Vagina (tissue), 2 donors: Measurements from ENCODE around the gene FRRS1. TPM values are rescaled to one million over a fixed set of nuclear protein-coding genes. Genes with fewer than 3 reads are reported as not detected.

Experiments
- DNase-seq, 2 donors: peaks; one replicate each; pipeline ENCODE4 v3.0.0-alpha.2; 2017; ENCODE audit errors: extremely low spot score in 2 of 2
- H3K27ac ChIP-seq: fragments of 200-600 bp; sonication (generic); one replicate; pipeline ENCODE4 v1.5.1; 2019
- H3K27me3 ChIP-seq: fragments of 200-600 bp; sonication (generic); one replicate; pipeline ENCODE4 v1.5.1; 2019
- H3K36me3 ChIP-seq, 2 donors: fragments of 200-600 bp; sonication (generic); one replicate each; pipeline ENCODE4 v1.5.1; 2017 to 2019
- H3K4me1 ChIP-seq: fragments of 200-600 bp; sonication (generic); one replicate; pipeline ENCODE4 v1.5.1; 2019
- H3K4me3 ChIP-seq, 2 donors: fragments of 200-600 bp; sonication (generic); 1 replicate in 1 of 2; 2 replicates in 1 of 2; pipeline ENCODE4 v1.5.1; 2016 to 2019
- H3K9me3 ChIP-seq: fragments of 200-600 bp; sonication (generic); one replicate; pipeline ENCODE4 v1.5.1; 2019
- POLR2A ChIP-seq, 2 donors: fragments of 450-650 bp; IDR thresholded peaks; one replicate each; pipeline ENCODE4 v1.6.1; 2017; ENCODE audit warnings: antibody characterized with exemption in 2 of 2, mild to moderate bottlenecking in 2 of 2, moderate library complexity in 2 of 2
- POLR2AphosphoS5 ChIP-seq, 2 donors: sonication (generic); formaldehyde crosslinking; IDR thresholded peaks; one replicate each; pipeline ENCODE4 v1.9.0; 2017; ENCODE audit warnings: antibody characterized with exemption in 2 of 2, mild to moderate bottlenecking in 2 of 2, low read depth in 1 of 2; ENCODE audit not compliant: insufficient read depth in 1 of 2
- intact Hi-C: fragments of 100-400 bp; cut with DNase I; formaldehyde crosslinking; loops from one replicate; pipeline ENCODE4 v1.15.1; 2023
- small RNA-seq: library from RNA; depleted of rRNA; stranded (forward); fragments of <200 nt; gene quantifications from one replicate; pipeline ENCODE3, GENCODE V24; 2016
- total RNA-seq: library from RNA; depleted of rRNA; stranded (reverse); fragments of >200 nt; gene quantifications from one replicate; pipeline ENCODE4 v1.2.3, GENCODE V29; 2016
- TF ChIP-seq, protein P1 (sequence below), 3 experiments: fragments of 450-650 bp in 2 of 3; fragments of 200-600 bp in 1 of 3; sonication (generic) in 1 of 3; IDR thresholded peaks; one replicate each; pipeline ENCODE4 v1.5.1; 2017 to 2019; ENCODE audit warnings: antibody characterized with exemption in 3 of 3, mild to moderate bottlenecking in 2 of 3, moderate library complexity in 2 of 3

The FRRS1 gene
- total RNA-seq, 1 donor from 2014 or later: 22.1 TPM

DNA sequence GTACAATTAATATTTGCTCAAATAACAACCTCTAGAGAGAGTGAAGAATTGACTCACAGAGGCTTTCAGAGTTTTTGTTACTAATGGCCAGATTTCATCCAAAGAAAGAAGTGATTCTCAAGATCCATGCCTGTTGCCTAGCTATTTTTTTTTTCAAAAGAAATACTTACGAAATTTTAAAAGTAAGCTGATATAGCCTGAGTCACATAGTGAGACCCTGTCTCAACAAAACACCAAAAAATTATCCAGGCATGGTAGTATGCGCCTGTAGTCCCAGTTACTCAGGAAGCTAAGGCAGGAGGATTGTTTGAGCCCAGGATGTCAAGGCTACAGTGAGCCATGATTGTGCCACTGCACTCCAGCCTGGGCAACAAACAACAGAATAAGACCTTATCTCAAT lies 105.9 kb downstream of the FRRS1 start:
- peaks cover 31% of the 10 kb centered on the region for H3K4me1 ChIP-seq

DNA sequence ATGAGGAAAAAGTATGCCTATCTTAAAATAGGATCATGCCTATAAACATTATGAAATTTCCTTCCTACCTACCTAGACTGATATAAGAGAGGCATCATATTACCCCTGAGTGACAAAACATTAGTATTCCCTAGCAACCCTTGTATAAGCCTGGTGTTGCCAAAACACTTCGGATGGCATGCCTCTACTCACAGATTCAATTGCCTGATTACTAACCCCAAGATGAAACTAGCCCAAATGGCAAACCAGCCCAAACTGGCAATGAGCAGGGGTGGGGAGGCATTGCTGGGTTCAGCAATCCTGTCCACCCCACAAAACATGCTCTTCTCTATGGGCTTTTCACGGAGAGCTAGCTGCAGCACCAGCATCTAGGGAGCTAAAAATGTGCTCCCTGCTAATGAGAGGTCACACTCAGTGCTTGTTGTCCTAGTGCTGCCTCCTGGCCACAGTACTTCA lies 106.7 kb downstream of the FRRS1 start:
- DNase-seq: no peak
- peaks cover 0 to 9% of the 10 kb centered on the region in 2 donors for H3K36me3 ChIP-seq
- H3K4me3 ChIP-seq: no peak overlapping the region
- TF ChIP-seq POLR2A (IDR thresholded peaks at IDR 0.05): no peak
- peak in 1 of 2 donors; percentile 41 for TF ChIP-seq POLR2AphosphoS5 (IDR thresholded peaks at IDR 0.05; ENCODE audit: insufficient read depth in 1 of 2, low read depth in 1 of 2)
- TF ChIP-seq, protein P1, sequence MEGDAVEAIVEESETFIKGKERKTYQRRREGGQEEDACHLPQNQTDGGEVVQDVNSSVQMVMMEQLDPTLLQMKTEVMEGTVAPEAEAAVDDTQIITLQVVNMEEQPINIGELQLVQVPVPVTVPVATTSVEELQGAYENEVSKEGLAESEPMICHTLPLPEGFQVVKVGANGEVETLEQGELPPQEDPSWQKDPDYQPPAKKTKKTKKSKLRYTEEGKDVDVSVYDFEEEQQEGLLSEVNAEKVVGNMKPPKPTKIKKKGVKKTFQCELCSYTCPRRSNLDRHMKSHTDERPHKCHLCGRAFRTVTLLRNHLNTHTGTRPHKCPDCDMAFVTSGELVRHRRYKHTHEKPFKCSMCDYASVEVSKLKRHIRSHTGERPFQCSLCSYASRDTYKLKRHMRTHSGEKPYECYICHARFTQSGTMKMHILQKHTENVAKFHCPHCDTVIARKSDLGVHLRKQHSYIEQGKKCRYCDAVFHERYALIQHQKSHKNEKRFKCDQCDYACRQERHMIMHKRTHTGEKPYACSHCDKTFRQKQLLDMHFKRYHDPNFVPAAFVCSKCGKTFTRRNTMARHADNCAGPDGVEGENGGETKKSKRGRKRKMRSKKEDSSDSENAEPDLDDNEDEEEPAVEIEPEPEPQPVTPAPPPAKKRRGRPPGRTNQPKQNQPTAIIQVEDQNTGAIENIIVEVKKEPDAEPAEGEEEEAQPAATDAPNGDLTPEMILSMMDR (IDR thresholded peaks at IDR 0.05): no peak
- peak overlapping the region; percentile 42 for H3K27ac ChIP-seq
- H3K27me3 ChIP-seq: no peaks in the 10 kb centered on the region
- no peaks in the 10 kb centered on the region for H3K9me3 ChIP-seq
- H3K4me1 ChIP-seq: peaks cover 31% of the 10 kb centered on the region
- intact Hi-C loops: no loop called here

More for the DNA sequence above, 105.9 kb downstream of the FRRS1 start:
- H3K27ac ChIP-seq: no peak overlapping the region
- intact Hi-C loops: no loop called here
- peaks cover 0 to 9% of the 10 kb centered on the region in 2 donors for H3K36me3 ChIP-seq
- no peak for DNase-seq
- H3K27me3 ChIP-seq: no peaks in the 10 kb centered on the region
- no peaks in the 10 kb centered on the region for H3K9me3 ChIP-seq
- H3K4me3 ChIP-seq: no peak overlapping the region
- TF ChIP-seq POLR2AphosphoS5 (IDR thresholded peaks at IDR 0.05; ENCODE audit: insufficient read depth in 1 of 2, low read depth in 1 of 2): no peak
- TF ChIP-seq POLR2A (IDR thresholded peaks at IDR 0.05): no peak
- TF ChIP-seq, protein P1 (IDR thresholded peaks at IDR 0.05): no peak

Small RNA genes lying within 50 kb of the gene (small RNA-seq; reads per million reads assigned to genes)
- gene RF00019 (not detected), gene RNU4-75P (not detected)

Other genes starting within 250 kb of the FRRS1 start
- 39.5 TPM for gene PALMD, start 120.5 kb downstream of the FRRS1 start, total RNA-seq
- 14.0 TPM for gene AGL, start 83.7 kb upstream of the FRRS1 start, total RNA-seq
- gene SLC35A3, start 203.4 kb upstream of the FRRS1 start, total RNA-seq: 31.9 TPM